Endothelial cell of umbilical vein (primary cell): ENCODE data around the gene SH3RF3.

Source experiments
- MAX ChIP-seq: IDR thresholded peaks from 2 replicates; pipeline ENCODE4 v1.6.1; 2011; ENCODE audit not compliant: insufficient read depth, insufficient read length
- TF ChIP-seq, protein P1 (sequence below), 2 donors: IDR thresholded peaks; 1 replicate in 1 of 2; 2 replicates in 1 of 2; pipeline ENCODE4 v1.5.1; 2011; ENCODE audit warnings: low read length in 2 of 2, mild to moderate bottlenecking in 2 of 2, moderate library complexity in 2 of 2, control low read depth in 1 of 2, inconsistent platforms in 1 of 2, low read depth in 1 of 2; ENCODE audit not compliant: insufficient read depth in 1 of 2; ENCODE audit errors: extremely low read depth in 1 of 2

DNA sequence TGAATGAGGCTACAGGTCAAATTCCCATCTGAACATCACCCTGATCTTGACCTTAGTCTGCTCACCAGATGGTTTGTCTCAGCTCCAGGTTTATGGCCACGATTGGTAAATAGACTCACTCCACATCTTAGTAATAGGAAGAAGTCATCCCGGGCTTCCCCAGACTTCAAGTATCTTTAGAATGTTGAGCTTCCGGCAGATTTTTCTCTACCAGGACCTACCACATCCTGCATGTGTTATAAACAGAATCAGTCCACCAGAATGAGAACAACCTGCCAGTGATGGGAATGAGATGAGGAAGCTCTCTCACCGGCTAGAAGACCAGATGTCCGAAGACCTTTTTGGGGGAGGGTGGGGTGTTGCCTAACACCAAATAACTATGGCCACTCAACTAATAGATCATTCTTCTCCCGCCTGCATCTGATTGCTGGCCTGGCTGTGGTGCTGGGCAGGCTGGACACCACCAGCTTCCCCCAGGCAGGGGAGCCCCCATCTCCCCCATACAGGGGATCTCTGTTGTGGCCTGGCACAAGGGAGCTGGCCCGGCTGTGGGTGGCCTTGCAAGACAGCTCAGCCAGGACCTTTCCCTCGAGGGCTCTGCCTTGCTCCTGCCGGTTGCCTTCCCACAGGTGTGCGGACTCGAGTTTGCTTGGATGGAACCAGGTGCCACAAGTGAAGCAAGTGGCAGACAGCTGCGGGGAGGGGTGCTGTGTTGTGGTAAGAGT lies 88.5 kb downstream of the SH3RF3 start:
- TF ChIP-seq, protein P1, sequence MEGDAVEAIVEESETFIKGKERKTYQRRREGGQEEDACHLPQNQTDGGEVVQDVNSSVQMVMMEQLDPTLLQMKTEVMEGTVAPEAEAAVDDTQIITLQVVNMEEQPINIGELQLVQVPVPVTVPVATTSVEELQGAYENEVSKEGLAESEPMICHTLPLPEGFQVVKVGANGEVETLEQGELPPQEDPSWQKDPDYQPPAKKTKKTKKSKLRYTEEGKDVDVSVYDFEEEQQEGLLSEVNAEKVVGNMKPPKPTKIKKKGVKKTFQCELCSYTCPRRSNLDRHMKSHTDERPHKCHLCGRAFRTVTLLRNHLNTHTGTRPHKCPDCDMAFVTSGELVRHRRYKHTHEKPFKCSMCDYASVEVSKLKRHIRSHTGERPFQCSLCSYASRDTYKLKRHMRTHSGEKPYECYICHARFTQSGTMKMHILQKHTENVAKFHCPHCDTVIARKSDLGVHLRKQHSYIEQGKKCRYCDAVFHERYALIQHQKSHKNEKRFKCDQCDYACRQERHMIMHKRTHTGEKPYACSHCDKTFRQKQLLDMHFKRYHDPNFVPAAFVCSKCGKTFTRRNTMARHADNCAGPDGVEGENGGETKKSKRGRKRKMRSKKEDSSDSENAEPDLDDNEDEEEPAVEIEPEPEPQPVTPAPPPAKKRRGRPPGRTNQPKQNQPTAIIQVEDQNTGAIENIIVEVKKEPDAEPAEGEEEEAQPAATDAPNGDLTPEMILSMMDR (IDR thresholded peaks at IDR 0.05; ENCODE audit: extremely low read depth in 1 of 2, insufficient read depth in 1 of 2, low read depth in 1 of 2, low read length in 2 of 2) = no peak
- no peak for TF ChIP-seq MAX
